Peyer's patch (tissue), 4 donors: Measurements from ENCODE around the gene FGF22. TPM values are rescaled to one million over a fixed set of nuclear protein-coding genes. Genes with fewer than 3 reads are reported as not detected.

ENCODE experiments used
- DNase-seq, 3 donors: peaks; one replicate each; pipeline ENCODE4 v3.0.0-alpha.2; 2017 to 2019
- H3K27ac ChIP-seq, 4 donors: fragments of 200-600 bp; sonication (generic); one replicate each; pipeline ENCODE4 v1.5.1; 2016 to 2019
- H3K27me3 ChIP-seq, 2 donors: fragments of 200-600 bp; sonication (generic); one replicate each; pipeline ENCODE4 v1.5.1; 2019
- H3K36me3 ChIP-seq, 3 donors: fragments of 200-600 bp; sonication (generic); one replicate each; pipeline ENCODE4 v1.5.1; 2016 to 2019
- H3K4me1 ChIP-seq, 4 donors: fragments of 200-600 bp; sonication (generic); one replicate each; pipeline ENCODE4 v1.5.1; 2016 to 2019
- H3K4me3 ChIP-seq, 4 donors: fragments of 200-600 bp; sonication (generic); 1 replicate in 3 of 4; 2 replicates in 1 of 4; pipeline ENCODE4 v1.5.1; 2016 to 2019; ENCODE audit warnings: mild to moderate bottlenecking in 1 of 4
- H3K9me3 ChIP-seq, 4 donors: fragments of 200-600 bp; sonication (generic); one replicate each; pipeline ENCODE4 v1.5.1; 2016 to 2019; ENCODE audit warnings: mild to moderate bottlenecking in 1 of 4
- POLR2A ChIP-seq, 2 donors: fragments of 450-650 bp; IDR thresholded peaks; one replicate each; pipeline ENCODE4 v1.5.1; 2017; ENCODE audit warnings: antibody characterized with exemption in 2 of 2, mild to moderate bottlenecking in 2 of 2, moderate library complexity in 2 of 2
- total RNA-seq, 4 donors: library from RNA; depleted of rRNA; stranded (reverse); fragments of >200 nt; gene quantifications; one replicate each; pipeline ENCODE4 v1.1.0, GENCODE V29; 2016
- TF ChIP-seq, protein P1 (sequence below), 6 experiments: fragments of 450-650 bp in 4 of 6; fragments of 200-600 bp in 2 of 6; sonication (generic) in 1 of 6; IDR thresholded peaks; one replicate each; pipeline ENCODE4 v1.5.1; 2017 to 2019; ENCODE audit warnings: antibody characterized with exemption in 6 of 6, mild to moderate bottlenecking in 3 of 6, moderate library complexity in 1 of 6

The FGF22 gene
- total RNA-seq, 4 donors from 2014 or later: not detected

GRCh38 chr19:676007-676338 is 36.3 kb downstream of the FGF22 start:
- no peak for DNase-seq
- TF ChIP-seq, protein P1, sequence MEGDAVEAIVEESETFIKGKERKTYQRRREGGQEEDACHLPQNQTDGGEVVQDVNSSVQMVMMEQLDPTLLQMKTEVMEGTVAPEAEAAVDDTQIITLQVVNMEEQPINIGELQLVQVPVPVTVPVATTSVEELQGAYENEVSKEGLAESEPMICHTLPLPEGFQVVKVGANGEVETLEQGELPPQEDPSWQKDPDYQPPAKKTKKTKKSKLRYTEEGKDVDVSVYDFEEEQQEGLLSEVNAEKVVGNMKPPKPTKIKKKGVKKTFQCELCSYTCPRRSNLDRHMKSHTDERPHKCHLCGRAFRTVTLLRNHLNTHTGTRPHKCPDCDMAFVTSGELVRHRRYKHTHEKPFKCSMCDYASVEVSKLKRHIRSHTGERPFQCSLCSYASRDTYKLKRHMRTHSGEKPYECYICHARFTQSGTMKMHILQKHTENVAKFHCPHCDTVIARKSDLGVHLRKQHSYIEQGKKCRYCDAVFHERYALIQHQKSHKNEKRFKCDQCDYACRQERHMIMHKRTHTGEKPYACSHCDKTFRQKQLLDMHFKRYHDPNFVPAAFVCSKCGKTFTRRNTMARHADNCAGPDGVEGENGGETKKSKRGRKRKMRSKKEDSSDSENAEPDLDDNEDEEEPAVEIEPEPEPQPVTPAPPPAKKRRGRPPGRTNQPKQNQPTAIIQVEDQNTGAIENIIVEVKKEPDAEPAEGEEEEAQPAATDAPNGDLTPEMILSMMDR (IDR thresholded peaks at IDR 0.05): no peak
- TF ChIP-seq POLR2A (IDR thresholded peaks at IDR 0.05): no peak

DNA sequence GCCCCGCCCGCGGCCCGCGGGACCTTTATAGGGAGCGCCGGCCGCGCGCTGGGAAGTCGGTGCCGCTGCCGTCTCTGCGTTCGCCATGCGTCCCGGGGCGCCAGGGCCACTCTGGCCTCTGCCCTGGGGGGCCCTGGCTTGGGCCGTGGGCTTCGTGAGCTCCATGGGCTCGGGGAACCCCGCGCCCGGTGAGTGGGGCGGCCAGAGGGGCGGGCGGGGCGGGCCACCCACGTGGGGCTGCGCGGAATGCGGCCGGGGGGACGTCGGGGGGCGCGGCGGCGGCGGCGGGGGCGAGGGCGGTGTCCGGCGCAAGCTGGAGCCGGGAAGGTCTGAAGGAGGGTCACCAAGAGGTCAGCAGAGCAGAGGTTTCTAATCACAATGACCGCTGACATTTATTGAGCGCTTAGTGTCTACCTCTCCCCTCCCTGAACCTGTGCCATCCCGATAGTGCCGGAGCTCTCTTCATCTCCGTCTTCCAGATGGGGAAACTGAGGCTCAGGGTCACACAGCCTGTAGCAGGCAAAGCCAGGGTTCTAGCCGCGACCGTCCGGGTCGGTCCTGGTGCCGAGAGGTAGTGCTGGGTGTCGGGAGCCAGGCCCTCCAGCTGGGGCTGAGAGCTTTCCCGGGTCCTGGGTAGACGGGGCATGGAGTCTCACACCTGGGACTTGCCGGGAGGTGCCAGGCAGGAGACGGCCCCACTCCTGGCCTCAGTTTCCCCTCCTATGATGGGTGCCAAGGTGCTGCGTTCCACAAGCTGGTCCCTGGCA is 36.8 kb downstream of the FGF22 start, which contains the start of gene FSTL3:
FSTL3 (plus strand) TSS at position 54 of the 767 bp plus-strand sequence; CDS start at position 86, 32 bp downstream.
- H3K4me3 ChIP-seq: peak within 1 kb of the TSS; percentile 31 to 52 (median 41)
- H3K9me3 ChIP-seq: no peaks in the 10 kb centered on the region
- peak within 1 kb of the TSS; percentile 60 to 86 (median 73) for H3K27ac ChIP-seq
- no peak for TF ChIP-seq POLR2A (IDR thresholded peaks at IDR 0.05)
- TF ChIP-seq, protein P1 (IDR thresholded peaks at IDR 0.05): no peak
- H3K27me3 ChIP-seq: peaks cover 0 to 3% of the 10 kb centered on the region in 2 donors
- H3K36me3 ChIP-seq: no peaks in the 10 kb centered on the region
- no peak for DNase-seq
- peaks cover 3 to 42% (median 12%) of the 10 kb centered on the region in 4 donors for H3K4me1 ChIP-seq

More at GRCh38 chr19:676007-676338, 36.3 kb downstream of the FGF22 start:
- Histone ChIP-seq H3K27ac (peak overlapping the region in 3 of 4 donors; percentile 38 to 86 (median 79)), H3K4me1 (peaks cover 3 to 42% (median 10%) of the 10 kb centered on the region in 4 donors), H3K4me3 (peak overlapping the region in 2 of 4 donors; percentile 50 to 52), H3K9me3 (no peaks in the 10 kb centered on the region), H3K36me3 (no peaks in the 10 kb centered on the region), H3K27me3 (peaks cover 0 to 3% of the 10 kb centered on the region in 2 donors)

DNA sequence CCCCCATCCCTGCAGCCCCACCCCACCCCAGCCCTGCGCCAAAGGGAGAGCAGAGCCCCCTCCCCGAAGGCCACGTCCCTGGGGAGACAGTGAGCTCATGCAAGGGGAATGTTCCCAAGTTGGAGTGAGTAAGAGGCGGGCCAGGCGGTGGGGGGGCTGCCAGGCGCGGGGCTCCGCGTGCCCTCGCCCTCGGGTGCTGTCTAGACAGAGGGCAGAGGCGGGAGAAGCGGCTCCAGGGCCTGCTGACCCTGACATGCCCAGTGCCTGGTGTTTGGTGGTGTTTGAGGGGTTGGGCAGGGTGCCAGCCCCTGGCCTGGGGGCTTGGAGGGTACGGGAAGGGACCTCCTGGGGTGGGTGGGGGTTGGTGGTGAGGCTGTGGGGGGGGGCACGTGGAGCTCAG is 37.5 kb downstream of the FGF22 start:
- TF ChIP-seq, protein P1 (IDR thresholded peaks at IDR 0.05): no peak
- no peak for TF ChIP-seq POLR2A (IDR thresholded peaks at IDR 0.05)
- Histone ChIP-seq H3K4me1 (peaks cover 3 to 42% (median 13%) of the 10 kb centered on the region in 4 donors), H3K27ac (peak overlapping the region; percentile 60 to 86 (median 73)), H3K36me3 (no peaks in the 10 kb centered on the region), H3K9me3 (no peaks in the 10 kb centered on the region), H3K27me3 (peaks cover 0 to 3% of the 10 kb centered on the region in 2 donors), H3K4me3 (peak overlapping the region; percentile 31 to 52 (median 41))
- peak in 1 of 3 donors; percentile 64 for DNase-seq

DNA sequence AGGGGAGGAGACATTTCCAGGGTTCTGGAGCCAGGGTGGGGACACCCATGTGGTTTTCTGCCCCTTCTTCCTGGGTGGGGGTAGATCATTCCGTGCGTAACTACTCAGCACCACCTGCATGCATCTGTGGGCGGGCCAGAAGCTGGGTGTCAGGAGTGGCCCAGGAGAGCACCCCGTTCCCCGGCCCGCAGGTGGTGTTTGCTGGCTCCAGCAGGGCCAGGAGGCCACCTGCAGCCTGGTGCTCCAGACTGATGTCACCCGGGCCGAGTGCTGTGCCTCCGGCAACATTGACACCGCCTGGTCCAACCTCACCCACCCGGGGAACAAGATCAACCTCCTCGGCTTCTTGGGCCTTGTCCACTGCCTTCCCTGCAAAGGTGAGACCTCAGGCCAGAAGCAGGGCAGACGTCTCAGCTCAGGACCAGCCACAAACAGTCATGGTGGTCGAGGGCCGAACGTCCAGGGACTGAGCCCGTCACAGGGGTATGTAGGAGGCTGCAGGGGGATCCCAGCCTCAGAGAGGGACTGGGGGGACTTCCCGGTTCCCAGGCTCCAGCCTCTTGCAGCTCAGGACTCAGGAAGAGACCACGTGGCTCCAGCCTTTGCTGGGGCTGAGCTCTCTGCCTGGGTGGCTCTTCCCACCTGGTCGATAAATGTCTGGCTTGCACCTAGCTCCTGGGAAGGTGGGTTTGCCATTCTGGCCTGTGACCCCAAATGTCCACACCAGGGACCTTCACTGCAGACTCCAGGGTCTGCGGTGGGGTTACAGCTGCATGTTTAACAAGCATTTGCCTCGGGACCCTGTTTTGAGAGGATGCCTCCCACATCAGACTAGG is 38.1 kb downstream of the FGF22 start:
- H3K36me3 ChIP-seq: no peaks in the 10 kb centered on the region
- peak overlapping the region in 3 of 4 donors; percentile 32 to 52 (median 50) for H3K4me3 ChIP-seq
- H3K4me1 ChIP-seq: peaks cover 3 to 42% (median 13%) of the 10 kb centered on the region in 4 donors
- no peaks in the 10 kb centered on the region for H3K9me3 ChIP-seq
- TF ChIP-seq, protein P1 (IDR thresholded peaks at IDR 0.05): no peak
- no peak for TF ChIP-seq POLR2A (IDR thresholded peaks at IDR 0.05)
- H3K27ac ChIP-seq: peak overlapping the region; percentile 60 to 86 (median 73)
- peaks cover 0 to 3% of the 10 kb centered on the region in 2 donors for H3K27me3 ChIP-seq
- no peak for DNase-seq

GRCh38 chr19:678791-679388 is 39.2 kb downstream of the FGF22 start:
- H3K27me3 ChIP-seq: peaks cover 0 to 3% of the 10 kb centered on the region in 2 donors
- H3K4me1 ChIP-seq: peaks cover 3 to 42% (median 13%) of the 10 kb centered on the region in 4 donors
- H3K36me3 ChIP-seq: no peaks in the 10 kb centered on the region
- H3K27ac ChIP-seq: peak overlapping the region in 3 of 4 donors; percentile 90 to 96 (median 92)
- DNase-seq: no peak
- H3K9me3 ChIP-seq: no peaks in the 10 kb centered on the region
- TF ChIP-seq POLR2A (IDR thresholded peaks at IDR 0.05): no peak
- TF ChIP-seq, protein P1 (IDR thresholded peaks at IDR 0.05): no peak
- peak overlapping the region in 2 of 4 donors; percentile 84 to 86 for H3K4me3 ChIP-seq
